VCaP (cell line): ENCODE measurements around the gene PAMR1.
A peak's percentile ranks its signal among the peaks of the same experiment; 100 is the strongest.

Experiments
- H3K27ac ChIP-seq: fragments of 450-650 bp; 2 replicates; pipeline ENCODE4 v1.5.1; 2017
- CTCF ChIP-seq: fragments of 450-650 bp; conservative IDR thresholded peaks from 2 replicates; pipeline ENCODE4 v1.5.1; 2017; ENCODE audit warnings: mild to moderate bottlenecking, moderate library complexity

PAMR1 gene

GRCh38 chr11:35454362-35454761 lies 71.1 kb downstream of the PAMR1 start:
- H3K27ac ChIP-seq = no peak overlapping the region

DNA sequence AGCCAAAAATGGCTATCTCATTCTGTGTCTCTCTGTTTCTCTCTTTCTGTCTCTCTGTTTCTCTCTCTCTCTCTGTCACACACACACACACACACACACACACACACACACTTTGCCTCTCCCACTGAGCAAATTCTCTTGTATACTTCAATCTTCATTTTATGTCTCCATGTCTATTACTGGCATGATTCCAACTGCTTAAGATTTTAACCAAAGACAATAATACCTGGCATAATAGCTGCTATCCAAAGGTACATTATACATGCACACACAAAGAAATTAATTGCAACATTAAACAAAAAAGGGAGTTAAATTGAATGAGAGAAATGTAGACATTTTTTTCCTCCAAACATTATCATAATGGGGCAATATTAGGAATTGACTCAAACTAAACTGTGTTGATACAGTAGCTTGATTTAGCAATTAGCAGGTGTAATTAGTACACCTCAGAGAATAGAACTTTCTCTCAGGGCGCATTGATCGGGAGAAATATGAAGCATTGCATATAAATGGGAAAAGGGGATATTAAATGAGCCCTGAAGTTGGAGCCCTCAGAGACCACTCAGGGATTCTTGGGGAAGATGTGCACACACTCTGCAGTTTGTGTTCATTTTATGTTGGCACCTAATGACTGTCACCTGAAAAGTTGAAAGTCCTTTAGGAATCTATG lies 88.7 kb downstream of the PAMR1 start:
- TF ChIP-seq CTCF = no peak
- peak overlapping the region; percentile 10; the same call in 1 of the 2 replicates for H3K27ac ChIP-seq

More at GRCh38 chr11:35454362-35454761, 71.1 kb downstream of the PAMR1 start:
- TF ChIP-seq CTCF = no peak

DNA sequence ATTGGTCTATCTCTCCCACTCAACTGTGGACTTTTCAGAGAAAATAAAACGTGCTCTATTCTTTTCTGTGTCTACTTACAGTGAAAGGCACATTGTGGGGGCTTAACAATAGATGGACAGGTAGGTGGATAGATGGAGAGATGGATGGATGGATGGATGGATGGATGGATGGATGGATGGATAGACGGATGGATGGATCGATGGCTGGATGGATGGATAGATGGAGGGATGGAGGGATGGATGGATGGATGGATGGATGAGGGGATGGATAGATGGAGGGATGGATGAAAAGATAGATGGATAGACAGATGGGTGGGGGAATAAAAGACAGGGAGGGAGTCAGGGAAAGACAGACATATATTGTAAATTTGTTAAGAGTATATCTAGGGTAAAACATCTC lies 91.8 kb downstream of the PAMR1 start:
- H3K27ac ChIP-seq = no peak overlapping the region
- no peak for TF ChIP-seq CTCF

GRCh38 chr11:35432464-35432863 lies 93.0 kb downstream of the PAMR1 start:
- no peak overlapping the region for H3K27ac ChIP-seq
- TF ChIP-seq CTCF = no peak

GRCh38 chr11:35427071-35427470 lies 98.3 kb downstream of the PAMR1 start:
- peak overlapping the region; percentile 76 for H3K27ac ChIP-seq
- no peak for TF ChIP-seq CTCF

GRCh38 chr11:35426351-35426750 lies 99.1 kb downstream of the PAMR1 start:
- H3K27ac ChIP-seq = peak overlapping the region; percentile 76
- TF ChIP-seq CTCF = no peak

DNA sequence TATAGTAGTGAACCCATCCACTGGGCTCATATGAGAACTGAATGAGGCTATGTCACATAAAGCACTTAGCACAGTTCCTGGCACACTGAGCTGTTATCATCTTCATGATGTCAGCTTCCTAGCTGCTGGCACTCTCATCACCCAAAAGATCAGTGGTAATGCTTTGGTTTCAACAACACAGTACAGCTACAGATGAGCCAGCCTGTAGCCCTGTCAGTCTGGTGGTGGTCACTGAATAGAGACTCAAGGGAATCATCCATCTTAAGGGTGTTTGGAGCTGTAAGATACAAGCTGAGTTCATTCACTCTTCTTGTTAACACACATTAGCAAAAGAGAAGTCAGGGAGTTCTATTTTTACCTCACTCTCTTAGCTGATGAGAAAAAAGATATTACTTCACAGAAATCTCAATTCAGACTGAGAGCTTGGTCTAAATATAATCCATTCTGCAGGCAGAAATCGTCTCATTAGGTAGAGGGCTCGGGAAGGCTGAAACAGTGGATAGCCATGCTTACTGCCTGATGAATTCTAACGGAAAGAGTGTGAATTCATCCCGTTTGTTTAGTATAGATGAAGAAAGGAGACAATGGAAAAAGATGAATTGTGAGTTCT lies 99.7 kb downstream of the PAMR1 start:
- no peak for TF ChIP-seq CTCF
- peak overlapping the region; percentile 76; the same call in 1 of the 2 replicates for H3K27ac ChIP-seq
